Measurements from ENCODE around the gene PPP1R3C.

PPP1R3C gene

DNA sequence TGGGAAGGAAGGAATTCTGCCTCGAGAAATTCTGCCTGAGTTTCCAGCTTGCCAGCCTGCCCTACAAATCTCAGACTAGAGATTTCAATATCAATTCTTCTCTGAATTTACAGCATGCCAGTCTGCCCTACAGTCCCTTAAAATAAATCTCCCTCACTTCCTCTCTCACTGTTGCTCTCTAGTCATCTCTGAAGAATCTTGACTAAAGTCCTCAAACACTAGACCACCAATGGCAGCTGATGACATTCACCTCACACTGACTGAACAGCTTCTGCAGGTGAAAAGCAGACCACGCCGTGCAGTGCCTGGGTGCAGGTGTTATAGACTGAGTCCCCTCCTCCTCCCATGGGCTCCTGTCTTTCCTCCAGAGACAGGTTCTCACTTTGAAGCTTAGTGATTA lies 30.4 kb downstream of the PPP1R3C start:
- no peak for TF ChIP-seq POLR2A (IDR thresholded peaks at IDR 0.05; ENCODE audit: low read length)
- no peak for TF ChIP-seq GATA1 (IDR thresholded peaks at IDR 0.05; ENCODE audit: low read depth, low read length)
- no peak for DNase-seq

DNA sequence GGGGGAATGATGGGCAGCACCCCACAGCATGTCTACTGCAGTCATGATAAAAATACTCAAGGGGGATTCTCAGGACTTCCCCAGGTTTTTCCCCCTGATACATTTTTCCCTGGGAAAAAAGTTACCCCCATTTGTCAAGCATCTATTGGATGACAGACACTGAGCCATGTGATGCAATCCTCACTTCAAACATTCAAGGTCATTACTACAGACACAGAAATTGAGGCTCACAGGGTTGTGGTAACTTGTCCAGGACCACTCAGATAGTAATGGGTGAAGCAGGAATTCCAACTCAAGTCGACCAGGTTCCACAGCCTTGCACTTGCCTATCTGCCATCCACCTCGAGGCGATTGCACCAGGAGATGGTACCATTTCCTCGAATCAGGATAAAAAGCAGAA lies 31.7 kb downstream of the PPP1R3C start:
- DNase-seq: no peak
- no peak for TF ChIP-seq POLR2A (IDR thresholded peaks at IDR 0.05; ENCODE audit: low read length)

DNA sequence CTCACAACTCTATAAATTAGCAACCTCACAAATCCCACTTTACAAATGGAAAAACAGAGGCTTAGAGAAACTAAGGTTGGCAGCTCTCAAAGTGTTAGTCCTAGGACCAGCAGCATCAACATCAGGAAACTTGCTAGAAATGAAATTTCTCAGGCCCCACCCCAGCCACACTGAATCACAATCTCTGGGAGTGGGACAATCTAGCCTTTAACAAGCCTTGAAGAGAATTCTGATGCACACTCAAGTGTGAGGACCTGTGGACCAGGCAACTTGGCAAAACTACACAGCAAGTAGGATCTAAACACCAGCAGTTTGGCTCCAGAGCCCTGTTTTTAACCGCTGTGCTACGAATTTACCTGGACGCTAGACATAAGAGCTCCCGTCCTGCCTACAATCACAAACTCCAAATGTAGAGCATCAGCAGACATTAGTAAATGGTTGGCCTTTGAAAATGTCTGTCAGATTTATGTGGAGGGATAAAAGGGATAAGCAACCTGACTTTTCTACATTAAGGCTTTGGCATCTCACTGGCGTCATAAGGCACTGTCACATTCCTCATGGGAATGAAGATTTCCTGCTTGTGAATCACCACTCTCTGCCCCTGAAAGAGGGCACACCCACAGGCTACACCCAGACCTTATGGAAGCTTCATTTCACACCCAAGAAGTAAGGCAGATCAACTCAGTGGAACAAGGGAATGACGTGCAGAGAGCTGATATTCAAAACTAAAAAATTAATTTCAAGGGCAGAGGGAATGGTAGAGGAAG lies 34.5 kb downstream of the PPP1R3C start:
- TF ChIP-seq POLR2A (IDR thresholded peaks at IDR 0.05; ENCODE audit: low read length) (no peak), GATA1 (IDR thresholded peaks at IDR 0.05; ENCODE audit: low read depth, low read length) (no peak)
- no peak for DNase-seq

DNA sequence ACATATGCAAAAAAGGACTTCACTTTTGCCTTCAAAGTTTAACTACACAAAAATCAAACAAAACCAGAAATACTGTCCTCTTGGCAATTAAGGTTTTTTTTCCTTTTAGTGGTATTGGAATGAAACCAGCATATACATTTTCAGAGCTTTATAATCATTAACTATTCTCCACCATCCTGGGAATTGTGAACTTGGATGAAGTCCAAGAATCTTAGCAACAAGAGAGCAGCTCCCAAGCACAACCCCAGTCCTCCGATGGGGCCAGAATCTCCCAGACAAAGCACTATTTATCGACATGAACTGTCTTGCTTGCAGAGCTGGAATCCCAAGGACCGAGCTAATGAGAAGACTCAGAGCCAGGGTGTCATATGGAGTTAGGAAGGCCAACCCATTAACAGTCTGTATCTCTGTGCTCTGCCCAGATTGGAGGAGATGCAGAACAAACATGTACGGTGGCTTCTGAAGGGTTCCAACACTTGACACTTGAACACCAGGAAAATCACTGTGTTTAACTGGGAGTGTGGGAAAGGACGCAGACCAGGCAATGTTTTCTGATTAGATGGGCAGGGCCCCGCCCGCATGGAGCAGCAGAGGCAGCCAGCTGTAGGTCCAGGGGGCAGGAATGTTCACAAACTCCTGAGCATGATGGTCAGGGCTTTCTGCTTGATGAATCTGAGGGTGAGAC lies 35.5 kb downstream of the PPP1R3C start:
- no peak for TF ChIP-seq GATA1 (IDR thresholded peaks at IDR 0.05; ENCODE audit: low read depth, low read length)
- TF ChIP-seq POLR2A (IDR thresholded peaks at IDR 0.05; ENCODE audit: low read length): no peak
- no peak for DNase-seq

DNA sequence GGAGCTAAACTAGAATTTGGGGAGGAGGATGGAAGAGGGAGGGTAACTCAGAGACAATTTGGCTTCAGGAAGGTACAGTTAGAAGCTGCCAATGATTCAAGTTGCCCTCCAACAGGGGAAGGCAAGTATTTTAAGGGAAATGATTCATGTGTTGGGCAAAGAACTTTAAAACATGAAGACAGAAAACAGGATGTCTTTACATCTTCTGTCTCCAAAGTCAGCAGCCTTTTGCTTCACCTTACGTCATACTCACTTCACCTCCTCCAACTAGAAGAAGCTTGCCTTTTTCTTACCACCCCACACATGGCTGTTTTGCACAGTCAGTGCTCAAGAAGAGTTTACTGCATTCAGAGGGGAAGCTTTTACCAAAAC lies 36.1 kb downstream of the PPP1R3C start:
- DNase-seq: no peak
- no peak for TF ChIP-seq POLR2A (IDR thresholded peaks at IDR 0.05; ENCODE audit: low read length)
- TF ChIP-seq GATA1 (IDR thresholded peaks at IDR 0.05; ENCODE audit: low read depth, low read length): no peak

DNA sequence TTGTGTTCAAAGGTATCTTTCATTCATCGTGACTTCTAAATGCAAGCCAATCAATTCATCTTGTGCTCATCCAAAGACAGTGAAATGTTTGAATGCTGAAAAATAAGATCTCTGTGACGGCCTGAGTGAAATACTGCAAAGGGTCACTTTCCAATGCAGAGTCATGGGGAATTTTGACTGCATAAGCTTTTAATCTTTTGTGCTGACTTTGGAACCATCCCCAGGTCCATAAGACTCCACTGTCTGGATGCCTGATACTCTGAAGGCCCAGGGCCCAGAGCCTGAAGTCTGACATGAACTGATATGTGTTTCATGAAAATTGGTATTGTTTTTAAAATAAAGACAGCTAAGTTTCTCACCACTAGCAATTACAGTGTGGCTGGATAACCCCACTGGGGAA lies 39.0 kb downstream of the PPP1R3C start:
- TF ChIP-seq POLR2A (IDR thresholded peaks at IDR 0.05; ENCODE audit: low read length) (no peak), GATA1 (IDR thresholded peaks at IDR 0.05; ENCODE audit: low read depth, low read length) (no peak)
- no peak for DNase-seq

DNA sequence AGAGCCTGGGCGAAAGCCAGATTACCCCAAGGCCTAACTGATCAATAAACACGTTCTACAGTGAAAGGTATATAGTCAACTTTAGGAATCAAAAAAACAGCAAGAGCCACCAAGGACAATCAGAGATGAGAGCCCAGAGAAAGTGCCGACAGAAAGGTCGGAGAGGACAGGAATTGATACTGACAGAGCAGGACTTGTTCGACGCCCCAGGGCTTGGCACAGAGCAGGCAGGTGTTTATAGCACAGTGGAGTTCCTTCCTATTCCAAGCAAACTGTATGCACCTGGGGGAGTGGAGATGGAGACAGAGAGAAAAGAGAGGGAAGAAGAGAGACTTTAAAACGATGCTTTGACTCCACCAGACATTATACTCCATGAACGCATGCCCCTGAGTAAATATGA lies 39.5 kb downstream of the PPP1R3C start:
- DNase-seq: no peak
- no peak for TF ChIP-seq POLR2A (IDR thresholded peaks at IDR 0.05; ENCODE audit: low read length)
- no peak for TF ChIP-seq GATA1 (IDR thresholded peaks at IDR 0.05; ENCODE audit: low read depth, low read length)

DNA sequence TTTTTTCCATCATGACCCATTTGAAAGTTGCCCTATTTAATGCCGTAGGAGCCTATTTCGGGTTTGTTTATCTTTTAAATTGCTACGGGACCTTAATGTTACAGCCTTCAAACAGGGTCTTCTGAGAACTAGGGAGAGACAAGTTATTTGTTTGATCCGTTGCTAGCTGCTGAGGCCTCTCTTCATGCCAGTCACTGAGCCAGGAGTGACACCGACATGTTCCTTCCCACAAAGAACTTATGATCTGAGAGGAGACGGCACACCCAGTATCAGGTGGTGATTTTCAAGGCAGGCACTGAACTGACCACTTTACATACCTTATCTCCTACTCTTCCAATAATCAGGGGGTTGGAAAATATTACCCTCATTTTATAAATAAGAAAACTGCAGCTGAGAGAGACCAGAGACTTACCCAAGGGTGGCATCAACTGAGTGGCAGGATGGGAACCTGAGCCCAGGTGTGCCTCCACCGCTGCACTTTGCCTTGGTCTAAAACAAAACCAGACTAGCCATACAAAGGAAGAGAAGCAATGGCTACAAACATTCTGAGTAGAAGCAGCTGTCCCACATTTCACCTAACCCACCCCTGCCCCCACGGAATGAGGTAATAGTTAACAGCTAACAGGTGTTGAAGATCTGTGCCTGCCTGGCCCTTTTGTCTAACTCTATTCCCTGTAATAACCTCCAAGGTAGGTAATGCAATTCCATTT lies 40.5 kb downstream of the PPP1R3C start:
- TF ChIP-seq POLR2A (IDR thresholded peaks at IDR 0.05; ENCODE audit: low read length): no peak
- TF ChIP-seq GATA1 (IDR thresholded peaks at IDR 0.05; ENCODE audit: low read depth, low read length): no peak
- no peak for DNase-seq

DNA sequence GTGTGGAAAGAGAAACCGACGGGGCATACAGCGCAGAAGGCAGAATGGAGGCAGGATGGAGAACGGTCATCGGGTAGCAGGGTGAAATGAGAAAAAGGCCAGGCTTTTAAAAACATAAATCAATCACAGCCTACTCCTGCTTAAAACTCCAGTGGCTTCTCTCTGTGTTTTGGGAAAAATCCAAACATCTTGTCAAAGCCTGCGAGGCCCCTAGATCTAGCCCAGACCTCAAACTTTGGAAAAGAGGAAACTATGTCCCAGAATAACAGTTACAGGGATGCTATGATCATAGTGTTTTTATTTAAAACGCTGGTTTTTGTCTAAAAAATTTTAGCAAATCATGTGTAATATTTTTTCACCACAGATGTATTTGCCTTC lies 41.1 kb downstream of the PPP1R3C start:
- TF ChIP-seq GATA1 (IDR thresholded peaks at IDR 0.05; ENCODE audit: low read depth, low read length) (no peak), POLR2A (IDR thresholded peaks at IDR 0.05; ENCODE audit: low read length) (no peak)
- no peak for DNase-seq

DNA sequence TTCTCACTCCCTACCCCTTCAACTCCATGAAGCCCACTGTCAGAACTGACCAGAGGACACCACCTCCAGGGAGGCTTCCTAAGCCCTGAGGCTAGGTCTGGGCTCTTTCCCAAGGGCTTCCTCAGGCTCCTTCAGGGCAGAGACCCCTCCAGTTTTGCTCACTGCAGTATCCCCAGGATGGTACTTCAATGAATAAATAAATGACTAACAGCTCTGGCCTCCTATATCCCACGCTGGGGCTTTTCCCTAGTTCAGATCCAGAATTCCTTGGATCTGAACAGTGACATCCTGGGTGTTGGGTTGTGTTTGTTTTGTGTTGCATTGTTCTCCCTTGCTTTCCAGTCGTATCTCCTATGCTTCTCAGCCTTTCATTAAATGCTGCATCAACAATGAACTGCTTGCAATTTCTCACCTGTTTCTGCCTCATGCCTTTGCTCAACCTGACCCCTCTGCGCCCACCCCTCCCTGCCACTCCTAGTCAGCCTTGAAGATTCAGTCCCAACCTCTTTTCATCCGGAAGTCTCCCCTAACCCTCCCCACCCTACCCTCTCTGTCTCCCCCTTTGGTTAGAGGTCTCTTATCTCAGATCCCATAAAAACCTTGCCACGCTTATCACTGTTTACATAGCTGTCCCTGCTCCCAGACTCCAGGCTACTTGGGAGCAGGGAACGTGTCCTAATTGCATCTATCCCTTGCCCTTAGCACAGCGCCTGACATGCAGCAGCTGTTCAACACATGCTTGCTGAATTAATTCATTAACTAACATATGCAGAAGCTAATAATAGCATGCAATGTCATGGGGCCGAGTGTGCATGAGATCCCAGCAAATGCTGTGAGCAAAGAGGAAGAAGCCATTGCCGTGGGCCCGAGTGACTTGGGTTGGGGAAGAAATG lies 41.7 kb downstream of the PPP1R3C start:
- no peak for TF ChIP-seq GATA1 (IDR thresholded peaks at IDR 0.05; ENCODE audit: low read depth, low read length)
- TF ChIP-seq POLR2A (IDR thresholded peaks at IDR 0.05; ENCODE audit: low read length): no peak
- no peak for DNase-seq

DNA sequence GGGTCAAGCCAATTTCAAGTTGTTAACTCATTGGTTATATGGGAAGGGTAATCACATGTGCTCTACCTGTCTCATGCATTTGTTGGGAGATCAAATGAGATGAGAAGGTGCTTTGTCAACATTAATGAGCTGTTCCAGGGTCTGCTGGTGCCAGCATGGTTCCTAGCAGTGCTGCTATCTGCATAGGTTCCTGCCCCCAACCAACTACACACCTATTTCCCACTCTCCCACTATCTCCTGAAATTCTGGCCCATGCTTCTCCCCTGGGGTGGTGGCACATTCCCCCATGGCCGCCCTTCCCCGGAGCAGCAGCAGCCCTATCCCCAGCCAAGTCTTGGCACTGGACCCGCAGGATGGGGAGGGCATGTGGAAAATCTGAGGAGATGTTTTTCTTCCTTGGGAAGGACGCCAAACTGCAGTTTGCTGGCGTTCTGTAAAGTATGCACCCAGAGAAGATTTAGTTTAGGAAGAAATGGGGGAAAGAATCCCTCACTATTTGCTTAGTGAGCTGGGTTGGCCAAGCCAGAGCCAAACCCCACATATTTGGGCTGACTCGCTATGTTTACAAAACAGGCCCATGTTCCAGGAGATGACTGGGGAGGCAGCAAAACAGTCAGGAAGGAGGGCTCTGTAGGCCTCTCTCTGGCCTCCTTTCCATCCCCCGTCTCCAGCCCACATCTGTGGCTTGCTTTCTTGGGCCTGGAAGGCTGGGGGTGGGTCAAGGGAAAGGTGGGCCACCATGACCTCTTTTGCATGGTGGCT lies 42.5 kb downstream of the PPP1R3C start:
- no peak for DNase-seq
- no peak for TF ChIP-seq GATA1 (IDR thresholded peaks at IDR 0.05; ENCODE audit: low read depth, low read length)
- no peak for TF ChIP-seq POLR2A (IDR thresholded peaks at IDR 0.05; ENCODE audit: low read length)

DNA sequence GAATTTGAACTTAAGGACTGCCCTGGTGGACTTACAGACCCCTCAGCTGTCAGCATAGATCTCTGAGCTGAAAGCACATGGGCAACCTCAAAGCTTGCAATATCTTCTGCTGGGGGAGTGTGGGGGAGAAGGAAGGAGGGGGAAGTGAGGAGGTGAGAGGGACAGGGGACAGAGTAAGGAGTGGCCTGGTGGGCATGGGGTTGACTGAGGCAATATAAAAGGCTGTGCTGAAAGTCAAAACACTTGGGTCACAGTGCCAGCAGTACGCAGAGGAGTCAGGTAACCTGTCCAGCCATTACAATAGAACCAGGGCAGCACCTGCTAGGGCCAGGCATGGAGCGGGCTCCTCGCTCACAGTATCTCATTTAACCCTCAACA lies 43.2 kb downstream of the PPP1R3C start:
- no peak for TF ChIP-seq POLR2A (IDR thresholded peaks at IDR 0.05; ENCODE audit: low read length)
- TF ChIP-seq GATA1 (IDR thresholded peaks at IDR 0.05; ENCODE audit: low read depth, low read length): no peak
- no peak for DNase-seq

DNA sequence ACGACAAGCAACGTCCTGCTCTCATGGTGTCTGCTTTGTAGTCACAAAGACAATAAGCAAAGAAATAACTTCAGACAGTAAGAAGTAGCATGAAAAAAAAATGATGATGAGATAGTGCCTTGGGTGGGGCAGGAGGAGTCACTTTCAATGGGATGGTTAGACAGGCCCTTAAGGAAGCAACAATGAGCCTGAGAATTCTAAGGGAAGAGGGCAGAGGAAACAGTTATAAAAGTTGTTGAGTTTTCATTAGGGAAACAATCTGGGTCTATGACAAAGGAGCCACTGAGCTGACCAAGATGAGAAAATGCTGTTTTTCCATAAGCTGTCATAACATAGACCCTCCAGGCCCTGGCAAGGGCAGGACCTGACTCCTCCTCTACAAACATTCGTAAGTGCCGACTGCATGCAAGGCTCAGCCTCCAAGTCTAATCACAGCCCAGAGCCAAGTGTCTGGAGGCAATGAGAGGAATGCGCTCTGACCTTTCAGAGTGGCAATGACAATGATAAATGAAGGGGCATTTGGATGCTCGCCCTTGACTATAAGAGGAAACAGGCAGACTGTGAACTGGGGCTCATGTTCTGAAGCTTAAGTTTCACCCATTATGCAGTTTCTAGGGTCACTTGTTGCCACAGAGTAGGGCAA lies 43.7 kb downstream of the PPP1R3C start:
- TF ChIP-seq POLR2A (IDR thresholded peaks at IDR 0.05; ENCODE audit: low read length): no peak
- TF ChIP-seq GATA1 (IDR thresholded peaks at IDR 0.05; ENCODE audit: low read depth, low read length): no peak
- DNase-seq: no peak

All from erythroblast (primary cell).